ENCODE measurements around the gene OGDH.

Gene OGDH

GRCh38 chr7:44743750-44744149 lies 137.3 kb downstream of the OGDH start:
- H3K9ac ChIP-seq (ENCODE audit: low read depth, low read length) = no peak overlapping the region
- H3K27me3 ChIP-seq (ENCODE audit: insufficient read depth, low read length) = no peaks in the 10 kb centered on the region
- H3K27ac ChIP-seq (ENCODE audit: low read length) = no peak overlapping the region
- H3K36me3 ChIP-seq (ENCODE audit: insufficient read depth, low read depth, low read length) = no peaks in the 10 kb centered on the region
- no peak overlapping the region for H3K4me3 ChIP-seq (ENCODE audit: low read length)
- peaks cover 5% of the 10 kb centered on the region; the same call in 1 of the 2 replicates for H3K4me1 ChIP-seq (ENCODE audit: insufficient read depth, low read length)
- H3K9me3 ChIP-seq (ENCODE audit: insufficient read depth, low read depth, low read length) = no peaks in the 10 kb centered on the region

GRCh38 chr7:44748045-44748947 lies 141.9 kb downstream of the OGDH start, which contains the start of gene ZMIZ2:
ZMIZ2 (plus strand) TSS chr7:44748847; CDS start chr7:44756250, 7,403 bp downstream.
- Histone ChIP-seq H3K27ac (ENCODE audit: low read length) (no peak within 1 kb of the TSS), H3K9me3 (ENCODE audit: insufficient read depth, low read depth, low read length) (no peaks in the 10 kb centered on the region), H3K4me1 (ENCODE audit: insufficient read depth, low read length) (peaks cover 9% of the 10 kb centered on the region), H3K9ac (ENCODE audit: low read depth, low read length) (peak within 1 kb of the TSS; percentile 81; the same call in 1 of the 2 replicates), H3K27me3 (ENCODE audit: insufficient read depth, low read length) (no peaks in the 10 kb centered on the region), H3K36me3 (ENCODE audit: insufficient read depth, low read depth, low read length) (peaks cover 13% of the 10 kb centered on the region), H3K4me3 (ENCODE audit: low read length) (peak within 1 kb of the TSS; percentile 85)

- Histone ChIP-seq H3K27ac (ENCODE audit: low read length) (no peak overlapping the region), H3K36me3 (ENCODE audit: insufficient read depth, low read depth, low read length) (peaks cover 13% of the 10 kb centered on the region), H3K4me1 (ENCODE audit: insufficient read depth, low read length) (peaks cover 9% of the 10 kb centered on the region), H3K9me3 (ENCODE audit: insufficient read depth, low read depth, low read length) (no peaks in the 10 kb centered on the region), H3K4me3 (ENCODE audit: low read length) (peak overlapping the region; percentile 85), H3K9ac (ENCODE audit: low read depth, low read length) (peak overlapping the region; percentile 81; the same call in 1 of the 2 replicates), H3K27me3 (ENCODE audit: insufficient read depth, low read length) (no peaks in the 10 kb centered on the region)
Observed at GRCh38 chr7:44748948-44749731, 142.7 kb downstream of the OGDH start.

- Histone ChIP-seq H3K4me3 (ENCODE audit: low read length) (peak overlapping the region; percentile 85), H3K9me3 (ENCODE audit: insufficient read depth, low read depth, low read length) (no peaks in the 10 kb centered on the region), H3K4me1 (ENCODE audit: insufficient read depth, low read length) (peaks cover 9% of the 10 kb centered on the region), H3K36me3 (ENCODE audit: insufficient read depth, low read depth, low read length) (peaks cover 13% of the 10 kb centered on the region), H3K27me3 (ENCODE audit: insufficient read depth, low read length) (no peaks in the 10 kb centered on the region), H3K9ac (ENCODE audit: low read depth, low read length) (peak overlapping the region; percentile 81; the same call in 1 of the 2 replicates), H3K27ac (ENCODE audit: low read length) (no peak overlapping the region)
Observed at GRCh38 chr7:44749992-44750391, 143.6 kb downstream of the OGDH start.

GRCh38 chr7:44750424-44750823 lies 144.0 kb downstream of the OGDH start:
- H3K27ac ChIP-seq (ENCODE audit: low read length) = no peak overlapping the region

GRCh38 chr7:44750921-44751571 lies 144.6 kb downstream of the OGDH start:
- Histone ChIP-seq H3K4me3 (ENCODE audit: low read length) (no peak overlapping the region), H3K9ac (ENCODE audit: low read depth, low read length) (no peak overlapping the region), H3K36me3 (ENCODE audit: insufficient read depth, low read depth, low read length) (peaks cover 13% of the 10 kb centered on the region), H3K27ac (ENCODE audit: low read length) (no peak overlapping the region), H3K27me3 (ENCODE audit: insufficient read depth, low read length) (no peaks in the 10 kb centered on the region), H3K9me3 (ENCODE audit: insufficient read depth, low read depth, low read length) (no peaks in the 10 kb centered on the region), H3K4me1 (ENCODE audit: insufficient read depth, low read length) (peaks cover 9% of the 10 kb centered on the region)

More at GRCh38 chr7:44750424-44750823, 144.0 kb downstream of the OGDH start:
- H3K27me3 ChIP-seq (ENCODE audit: insufficient read depth, low read length) = no peaks in the 10 kb centered on the region
- peaks cover 9% of the 10 kb centered on the region for H3K4me1 ChIP-seq (ENCODE audit: insufficient read depth, low read length)
- H3K9me3 ChIP-seq (ENCODE audit: insufficient read depth, low read depth, low read length) = no peaks in the 10 kb centered on the region
- H3K36me3 ChIP-seq (ENCODE audit: insufficient read depth, low read depth, low read length) = peaks cover 13% of the 10 kb centered on the region
- H3K4me3 ChIP-seq (ENCODE audit: low read length) = peak overlapping the region; percentile 85; the same call in 1 of the 2 replicates
- no peak overlapping the region for H3K9ac ChIP-seq (ENCODE audit: low read depth, low read length)

- Histone ChIP-seq H3K9me3 (ENCODE audit: insufficient read depth, low read depth, low read length) (no peaks in the 10 kb centered on the region), H3K4me3 (ENCODE audit: low read length) (no peak overlapping the region), H3K27ac (ENCODE audit: low read length) (no peak overlapping the region), H3K9ac (ENCODE audit: low read depth, low read length) (no peak overlapping the region), H3K27me3 (ENCODE audit: insufficient read depth, low read length) (no peaks in the 10 kb centered on the region), H3K36me3 (ENCODE audit: insufficient read depth, low read depth, low read length) (peaks cover 27% of the 10 kb centered on the region), H3K4me1 (ENCODE audit: insufficient read depth, low read length) (peaks cover 6% of the 10 kb centered on the region)
Observed at GRCh38 chr7:44752822-44753221, 146.4 kb downstream of the OGDH start.

- Histone ChIP-seq H3K27me3 (ENCODE audit: insufficient read depth, low read length) (no peaks in the 10 kb centered on the region), H3K36me3 (ENCODE audit: insufficient read depth, low read depth, low read length) (peaks cover 40% of the 10 kb centered on the region), H3K4me3 (ENCODE audit: low read length) (no peak overlapping the region), H3K27ac (ENCODE audit: low read length) (no peak overlapping the region), H3K9ac (ENCODE audit: low read depth, low read length) (no peak overlapping the region), H3K4me1 (ENCODE audit: insufficient read depth, low read length) (no peaks in the 10 kb centered on the region), H3K9me3 (ENCODE audit: insufficient read depth, low read depth, low read length) (no peaks in the 10 kb centered on the region)
Observed at GRCh38 chr7:44754802-44755697, 148.6 kb downstream of the OGDH start.

GRCh38 chr7:44755698-44756627 lies 149.5 kb downstream of the OGDH start:
- H3K27ac ChIP-seq (ENCODE audit: low read length) = no peak overlapping the region
- peaks cover 39% of the 10 kb centered on the region for H3K36me3 ChIP-seq (ENCODE audit: insufficient read depth, low read depth, low read length)
- H3K9me3 ChIP-seq (ENCODE audit: insufficient read depth, low read depth, low read length) = no peaks in the 10 kb centered on the region
- H3K9ac ChIP-seq (ENCODE audit: low read depth, low read length) = no peak overlapping the region
- no peaks in the 10 kb centered on the region for H3K27me3 ChIP-seq (ENCODE audit: insufficient read depth, low read length)
- H3K4me1 ChIP-seq (ENCODE audit: insufficient read depth, low read length) = no peaks in the 10 kb centered on the region
- no peak overlapping the region for H3K4me3 ChIP-seq (ENCODE audit: low read length)

GRCh38 chr7:44756904-44757303 lies 150.5 kb downstream of the OGDH start:
- Histone ChIP-seq H3K4me3 (ENCODE audit: low read length) (no peak overlapping the region), H3K9ac (ENCODE audit: low read depth, low read length) (no peak overlapping the region), H3K27me3 (ENCODE audit: insufficient read depth, low read length) (no peaks in the 10 kb centered on the region), H3K36me3 (ENCODE audit: insufficient read depth, low read depth, low read length) (peaks cover 43% of the 10 kb centered on the region), H3K27ac (ENCODE audit: low read length) (no peak overlapping the region), H3K9me3 (ENCODE audit: insufficient read depth, low read depth, low read length) (no peaks in the 10 kb centered on the region), H3K4me1 (ENCODE audit: insufficient read depth, low read length) (no peaks in the 10 kb centered on the region)

Measured in iPS-20b (cell line).